Measurements from ENCODE around the gene ZNF280B. TPM values are rescaled to one million over a fixed set of nuclear protein-coding genes. Genes with fewer than 3 reads are reported as not detected.
"Not testable (repeated sequence)": the region's sequence is repeated elsewhere in the genome, so short reads cannot be mapped to it uniquely, and the experiment has no call there.

The ZNF280B gene
- total and polyA plus RNA-seq, 10 of the 15 experiments (the other 5 are each of a cell fraction or from before 2014, with no cell fraction given): 0.28 to 2.2 (median 1.1) TPM

GRCh38 chr22:22512951-22513350 is 4.4 kb upstream of the ZNF280B start:
- intact Hi-C loops (cut with micrococcal nuclease; ENCODE audit: unreplicated experiment): no loop called here
- in situ Hi-C loops (cut with MboI): no loop called here
- RAD21 ChIA-PET (ENCODE audit: unreplicated experiment): no interaction called here

GRCh38 chr22:22510833-22511232 is 2.3 kb upstream of the ZNF280B start:
- H2AFZ ChIP-seq (ENCODE audit: control insufficient read depth, low read depth, low read length); H3K27me3 ChIP-seq (replicated peaks in 1 of 2; ENCODE audit: control insufficient read depth in 2 of 2, insufficient read depth in 2 of 2, low read length in 1 of 2); H3K9me3 ChIP-seq (replicated peaks; ENCODE audit: control insufficient read depth, insufficient read depth, low read length); RAD21 ChIA-PET (ENCODE audit: unreplicated experiment); H3K36me3 ChIP-seq (ENCODE audit: control insufficient read depth in 2 of 2, insufficient read depth in 2 of 2, low read length in 1 of 2); FAIRE-seq; H3K9ac ChIP-seq (ENCODE audit: control insufficient read depth, insufficient read depth, low read length); H3K4me3 ChIP-seq; H3K4me2 ChIP-seq (ENCODE audit: control insufficient read depth, insufficient read depth); POLR2A ChIA-PET; DNase-seq (ENCODE audit: low read depth, low spot score); ATAC-seq; H3K27ac ChIP-seq (ENCODE audit: control insufficient read depth, insufficient read depth); H3K4me1 ChIP-seq (ENCODE audit: control insufficient read depth, insufficient read depth, low read length); BruUV-seq (replicated peaks); H3K79me2 ChIP-seq (ENCODE audit: control insufficient read depth, insufficient read depth, low read length); intact Hi-C loops (cut with micrococcal nuclease; ENCODE audit: unreplicated experiment); in situ Hi-C loops (cut with MboI); H4K20me1 ChIP-seq (ENCODE audit: control insufficient read depth, insufficient read depth): not testable (repeated sequence)
- SMC1A ChIA-PET (ENCODE audit: uncharacterized antibody, unreplicated experiment): interaction anchor here (1.0 kb wide), 1 partner anchor 9 kb away, joined by 3 read pairs; the partner anchor contains the start of gene ZNF280A
- CTCF ChIA-PET: interaction anchor here (0.9 kb wide), 1 partner anchor 26 kb away, joined by 3 read pairs; no protein-coding TSS in a partner anchor
- 96% methylated on average over 7 of the region's 7 CpGs for WGBS (ENCODE audit: insufficient coverage, insufficient replicate concordance, low lambda C conversion rate, missing lambda C conversion rate)

More at GRCh38 chr22:22512951-22513350, 4.4 kb upstream of the ZNF280B start:
- 56% methylated on average over 5 of the region's 5 CpGs for WGBS (ENCODE audit: insufficient coverage, insufficient replicate concordance, low lambda C conversion rate, missing lambda C conversion rate)
- Histone ChIP-seq H3K9ac (ENCODE audit: control insufficient read depth, insufficient read depth, low read length) (no peak overlapping the region), H3K27ac (ENCODE audit: control insufficient read depth, insufficient read depth) (no peak overlapping the region), H3K9me3 (replicated peaks; ENCODE audit: control insufficient read depth, insufficient read depth, low read length) (no peaks in the 10 kb centered on the region), H2AFZ (ENCODE audit: control insufficient read depth, low read depth, low read length) (no peak overlapping the region), H3K4me1 (ENCODE audit: control insufficient read depth, insufficient read depth, low read length) (no peaks in the 10 kb centered on the region), H3K79me2 (ENCODE audit: control insufficient read depth, insufficient read depth, low read length) (no peaks in the 10 kb centered on the region), H3K4me2 (ENCODE audit: control insufficient read depth, insufficient read depth) (no peak overlapping the region), H3K27me3 (replicated peaks in 1 of 2; ENCODE audit: control insufficient read depth in 2 of 2, insufficient read depth in 2 of 2, low read length in 1 of 2) (no peaks in the 10 kb centered on the region), H4K20me1 (ENCODE audit: control insufficient read depth, insufficient read depth) (no peaks in the 10 kb centered on the region), H3K36me3 (ENCODE audit: control insufficient read depth in 2 of 2, insufficient read depth in 2 of 2, low read length in 1 of 2) (no peaks in the 10 kb centered on the region), H3K4me3 (no peak overlapping the region)
- no peak for FAIRE-seq
- TF ChIP-seq ATF3 (IDR thresholded peaks at IDR 0.05; ENCODE audit: borderline replicate concordance, extremely low read depth, low read depth, low read length) (no peak), SREBF2 (IDR thresholded peaks at IDR 0.05; ENCODE audit: low read length) (no peak), PAX5 (IDR thresholded peaks at IDR 0.05; ENCODE audit: borderline replicate concordance, low read depth, low read length) (no peak)
- ChIA-PET SMC1A (ENCODE audit: uncharacterized antibody, unreplicated experiment) (no interaction called here), POLR2A (no interaction called here), CTCF (no interaction called here)
- BruUV-seq (replicated peaks): no TSS peak
- no peak for ATAC-seq
- no peak for DNase-seq (ENCODE audit: low read depth, low spot score)

GRCh38 chr22:22509912-22510311 is 1.4 kb upstream of the ZNF280B start:
- in situ Hi-C loops (cut with MboI); H3K4me2 ChIP-seq (ENCODE audit: control insufficient read depth, insufficient read depth); ATAC-seq; BruUV-seq (replicated peaks); H3K9me3 ChIP-seq (replicated peaks; ENCODE audit: control insufficient read depth, insufficient read depth, low read length); POLR2A ChIA-PET; H4K20me1 ChIP-seq (ENCODE audit: control insufficient read depth, insufficient read depth); H3K4me3 ChIP-seq; DNase-seq (ENCODE audit: low read depth, low spot score); intact Hi-C loops (cut with micrococcal nuclease; ENCODE audit: unreplicated experiment); H3K4me1 ChIP-seq (ENCODE audit: control insufficient read depth, insufficient read depth, low read length); RAD21 ChIA-PET (ENCODE audit: unreplicated experiment); H3K27me3 ChIP-seq (replicated peaks in 1 of 2; ENCODE audit: control insufficient read depth in 2 of 2, insufficient read depth in 2 of 2, low read length in 1 of 2); H3K9ac ChIP-seq (ENCODE audit: control insufficient read depth, insufficient read depth, low read length); FAIRE-seq; H3K27ac ChIP-seq (ENCODE audit: control insufficient read depth, insufficient read depth); H3K79me2 ChIP-seq (ENCODE audit: control insufficient read depth, insufficient read depth, low read length); H3K36me3 ChIP-seq (ENCODE audit: control insufficient read depth in 2 of 2, insufficient read depth in 2 of 2, low read length in 1 of 2); H2AFZ ChIP-seq (ENCODE audit: control insufficient read depth, low read depth, low read length): not testable (repeated sequence)
- SMC1A ChIA-PET (ENCODE audit: uncharacterized antibody, unreplicated experiment): interaction anchor here (1.3 kb wide), 1 partner anchor 45 kb away, joined by 3 read pairs; no protein-coding TSS in a partner anchor
- WGBS (ENCODE audit: insufficient coverage, insufficient replicate concordance, low lambda C conversion rate, missing lambda C conversion rate): 91% methylated on average over 6 of the region's 6 CpGs
- CTCF ChIA-PET: interaction anchor here (1.0 to 1.4 kb wide), 2 partner anchors 60 kb away, joined by 3 read pairs; no protein-coding TSS in a partner anchor

Measured in GM12878 (cell line).